OCI-LY7 (cell line): ENCODE data around the gene ZNF600.
"Not testable (repeated sequence)": the region's sequence is repeated elsewhere in the genome, so short reads cannot be mapped to it uniquely, and the experiment has no call there.

Experiments used
- CTCF ChIP-seq: fragments of 200-600 bp; sonication (generic); conservative IDR thresholded peaks from 2 replicates; pipeline ENCODE4 v1.5.1; 2014; ENCODE audit warnings: mild to moderate bottlenecking, antibody characterized with exemption, low read length, moderate library complexity, mixed read lengths
- EZH2phosphoT487 ChIP-seq: fragments of 200-600 bp; sonication (generic); IDR thresholded peaks from 2 replicates; pipeline ENCODE4 v1.6.1; 2018; ENCODE audit warnings: low read depth, borderline replicate concordance, mild to moderate bottlenecking, mixed run types, antibody characterized with exemption, low read length, moderate library complexity, mixed read lengths

- not testable (repeated sequence) for TF ChIP-seq CTCF, EZH2phosphoT487
Observed at GRCh38 chr19:52834289-52834688, 47.7 kb upstream of the ZNF600 start.
